ENCODE results near the gene CDKN3.

CDKN3 gene

DNA sequence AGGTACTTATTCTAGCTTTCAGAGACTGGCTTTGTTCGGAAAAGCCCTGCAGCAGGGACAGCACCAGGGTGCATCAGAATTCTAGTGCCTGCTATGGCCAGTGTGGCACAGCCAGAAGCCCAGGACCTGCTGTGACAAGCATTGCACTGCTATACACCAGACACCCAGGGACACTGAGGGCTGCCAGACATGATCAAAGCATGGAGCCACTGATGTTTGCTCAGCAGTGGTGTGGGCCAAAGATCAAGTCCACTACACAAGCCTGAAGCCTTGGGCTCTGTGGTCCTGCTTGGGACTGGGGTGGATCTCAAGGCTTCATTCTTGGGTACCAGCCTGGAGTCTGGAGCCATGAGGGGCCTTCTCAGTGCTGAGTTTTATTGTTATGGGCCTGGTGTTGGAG is 36.1 kb upstream of the CDKN3 start:
- DNase-seq (ENCODE audit: low read depth), result no peak
- TF ChIP-seq, protein P1, sequence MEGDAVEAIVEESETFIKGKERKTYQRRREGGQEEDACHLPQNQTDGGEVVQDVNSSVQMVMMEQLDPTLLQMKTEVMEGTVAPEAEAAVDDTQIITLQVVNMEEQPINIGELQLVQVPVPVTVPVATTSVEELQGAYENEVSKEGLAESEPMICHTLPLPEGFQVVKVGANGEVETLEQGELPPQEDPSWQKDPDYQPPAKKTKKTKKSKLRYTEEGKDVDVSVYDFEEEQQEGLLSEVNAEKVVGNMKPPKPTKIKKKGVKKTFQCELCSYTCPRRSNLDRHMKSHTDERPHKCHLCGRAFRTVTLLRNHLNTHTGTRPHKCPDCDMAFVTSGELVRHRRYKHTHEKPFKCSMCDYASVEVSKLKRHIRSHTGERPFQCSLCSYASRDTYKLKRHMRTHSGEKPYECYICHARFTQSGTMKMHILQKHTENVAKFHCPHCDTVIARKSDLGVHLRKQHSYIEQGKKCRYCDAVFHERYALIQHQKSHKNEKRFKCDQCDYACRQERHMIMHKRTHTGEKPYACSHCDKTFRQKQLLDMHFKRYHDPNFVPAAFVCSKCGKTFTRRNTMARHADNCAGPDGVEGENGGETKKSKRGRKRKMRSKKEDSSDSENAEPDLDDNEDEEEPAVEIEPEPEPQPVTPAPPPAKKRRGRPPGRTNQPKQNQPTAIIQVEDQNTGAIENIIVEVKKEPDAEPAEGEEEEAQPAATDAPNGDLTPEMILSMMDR (IDR thresholded peaks at IDR 0.05; ENCODE audit: control insufficient read depth, extremely low read depth, insufficient read depth), result no peak
- no peak overlapping the region for H3K4me3 ChIP-seq (ENCODE audit: low read depth, low read length)

DNA sequence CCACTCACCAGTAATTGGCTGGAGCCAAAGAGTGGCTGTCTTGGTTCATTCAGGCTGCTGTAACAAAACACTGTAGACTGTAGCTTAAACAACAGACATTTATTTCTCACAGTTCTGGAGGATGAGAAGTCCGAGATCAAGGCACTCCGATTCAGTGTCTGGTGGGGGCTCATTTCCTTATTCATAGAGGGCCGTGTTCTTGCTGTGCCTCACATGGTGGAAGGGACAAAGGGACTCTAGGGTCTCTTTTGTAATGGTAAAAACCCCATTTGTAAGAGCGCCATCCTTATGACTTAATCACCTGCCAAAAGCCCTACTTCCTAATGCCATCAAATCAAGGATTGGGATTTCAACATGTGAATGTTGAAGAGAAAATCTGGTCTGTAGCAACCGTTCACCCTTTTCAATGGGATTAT is 34.7 kb upstream of the CDKN3 start:
- H3K4me3 ChIP-seq (ENCODE audit: low read depth, low read length), result no peak overlapping the region

DNA sequence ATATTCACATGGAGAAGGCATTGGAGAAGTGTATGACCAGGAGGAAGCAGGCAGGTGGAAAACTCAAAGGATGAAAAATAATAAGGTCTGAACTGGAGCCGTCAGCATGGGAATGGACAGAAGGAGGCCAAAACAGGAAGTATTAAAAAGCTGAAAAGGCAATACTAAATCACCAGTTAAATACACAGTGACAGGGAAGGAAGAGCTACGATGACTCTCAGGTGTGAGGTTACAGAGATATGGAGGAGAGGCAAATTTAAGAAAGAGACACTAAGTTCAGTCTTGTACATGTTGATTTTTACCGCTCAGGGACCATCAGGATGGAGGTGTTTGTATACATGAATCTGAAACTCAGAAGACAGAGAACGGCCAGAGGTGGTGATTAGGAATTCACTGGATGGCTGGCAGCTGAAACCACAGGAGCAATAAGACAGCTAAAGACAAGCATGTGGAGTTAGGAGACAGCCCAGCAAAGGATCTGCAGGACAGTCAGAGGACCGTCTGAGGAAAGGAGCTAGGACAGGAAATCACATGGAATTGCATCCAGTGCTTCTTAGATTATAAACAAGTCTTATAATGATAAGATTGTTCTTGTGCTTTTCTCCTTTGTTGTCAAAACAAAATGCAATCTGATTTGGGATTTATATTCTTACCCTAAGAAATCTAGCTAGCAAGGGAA is 33.9 kb upstream of the CDKN3 start:
- DNase-seq (ENCODE audit: low read depth), result no peak
- H3K4me3 ChIP-seq (ENCODE audit: low read depth, low read length), result no peak overlapping the region
- TF ChIP-seq, protein P1 (IDR thresholded peaks at IDR 0.05; ENCODE audit: control insufficient read depth, extremely low read depth, insufficient read depth), result no peak

More for the DNA sequence above, 34.7 kb upstream of the CDKN3 start:
- TF ChIP-seq, protein P1 (IDR thresholded peaks at IDR 0.05; ENCODE audit: control insufficient read depth, extremely low read depth, insufficient read depth), result no peak
- DNase-seq (ENCODE audit: low read depth), result no peak

DNA sequence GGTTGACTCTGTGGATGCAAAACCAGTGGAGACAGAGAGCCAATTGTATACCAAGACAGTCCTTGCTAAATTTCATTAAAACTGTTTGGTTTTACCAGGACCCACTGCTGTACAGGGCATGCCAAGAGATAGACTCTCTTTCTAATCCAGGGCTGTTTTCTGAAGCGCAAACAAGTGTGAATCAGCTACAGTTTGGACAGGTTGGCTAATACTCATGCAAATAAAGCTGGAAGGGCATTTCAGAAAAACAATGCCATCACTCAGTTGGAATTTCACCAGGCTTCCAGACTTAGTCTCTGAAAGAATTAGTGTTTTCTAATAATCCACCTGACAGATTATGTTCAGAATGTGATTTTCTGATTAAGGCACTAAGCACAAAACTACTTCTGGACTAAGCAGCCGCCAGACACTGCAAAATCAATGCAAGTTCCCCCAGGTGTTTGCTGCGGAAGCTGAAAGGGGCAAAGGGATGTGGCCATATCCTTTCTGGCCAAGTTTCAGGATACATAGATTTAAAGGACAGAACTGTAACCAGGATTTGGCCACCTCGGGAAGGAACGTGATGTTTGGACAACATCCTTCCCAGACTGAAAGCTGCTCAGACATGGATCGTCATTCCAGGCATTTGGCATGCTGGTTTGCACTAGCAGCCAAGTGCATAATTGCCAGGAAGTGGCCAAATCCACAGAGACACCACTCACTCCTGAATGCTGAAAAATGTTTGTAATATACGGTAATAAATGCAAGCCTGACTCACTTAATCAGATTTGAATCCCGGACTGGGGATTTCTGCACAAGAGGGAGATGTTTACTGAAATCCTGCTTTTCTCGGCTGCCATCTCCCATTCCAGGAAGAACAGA is 32.0 kb upstream of the CDKN3 start:
- TF ChIP-seq, protein P1 (IDR thresholded peaks at IDR 0.05; ENCODE audit: control insufficient read depth, extremely low read depth, insufficient read depth), result no peak
- no peak overlapping the region for H3K4me3 ChIP-seq (ENCODE audit: low read depth, low read length)
- DNase-seq (ENCODE audit: low read depth), result no peak

DNA sequence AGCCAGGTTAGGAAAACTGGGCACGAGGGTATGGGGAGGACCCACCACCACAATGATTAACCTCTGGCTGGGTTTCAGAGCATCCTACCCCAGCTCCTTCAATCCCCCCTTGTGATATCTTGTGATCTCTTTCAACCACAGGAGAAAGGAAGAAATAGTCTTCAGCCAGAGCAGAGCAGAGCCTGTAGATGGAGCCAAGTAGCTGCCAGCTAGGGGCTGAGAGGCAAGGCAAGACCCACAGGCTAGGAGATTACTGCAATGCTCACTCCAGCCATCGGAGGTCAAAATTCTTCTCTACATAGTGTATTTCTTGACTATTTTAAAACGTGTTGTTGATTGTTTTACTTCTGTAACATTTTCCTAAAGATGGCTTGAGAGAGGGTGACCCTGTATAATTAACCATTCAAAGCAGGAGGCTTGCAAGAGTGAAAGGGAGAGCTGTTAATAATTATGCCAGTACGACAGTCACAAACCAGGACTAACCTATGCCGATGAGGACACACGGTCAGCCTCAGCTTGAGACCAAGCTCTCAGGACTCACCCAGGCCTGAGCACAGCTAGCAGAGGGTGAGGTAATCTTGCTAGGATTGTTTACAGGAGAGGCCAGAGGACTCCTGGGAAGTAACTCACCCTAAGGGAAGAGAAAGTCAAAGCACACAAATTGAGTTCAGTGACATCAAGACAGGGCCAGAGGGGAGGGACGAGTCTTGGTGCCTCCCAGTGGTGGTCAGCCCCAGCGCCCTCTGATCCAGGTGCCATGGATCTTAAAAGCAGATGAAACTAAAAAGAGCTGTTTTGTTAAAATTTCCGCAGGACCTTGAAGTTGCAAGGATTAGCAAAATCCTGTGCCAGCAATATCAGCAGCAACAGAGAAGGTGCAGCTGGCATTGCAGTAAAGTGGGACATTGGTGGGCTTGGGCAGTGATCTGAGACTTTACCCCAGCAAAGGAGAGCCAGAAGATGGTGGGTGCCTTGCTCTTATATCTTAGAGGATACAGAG is 29.8 kb upstream of the CDKN3 start:
- TF ChIP-seq, protein P1 (IDR thresholded peaks at IDR 0.05; ENCODE audit: control insufficient read depth, extremely low read depth, insufficient read depth), result peak; percentile 52
- H3K4me3 ChIP-seq (ENCODE audit: low read depth, low read length), result no peak overlapping the region
- DNase-seq (ENCODE audit: low read depth), result no peak

DNA sequence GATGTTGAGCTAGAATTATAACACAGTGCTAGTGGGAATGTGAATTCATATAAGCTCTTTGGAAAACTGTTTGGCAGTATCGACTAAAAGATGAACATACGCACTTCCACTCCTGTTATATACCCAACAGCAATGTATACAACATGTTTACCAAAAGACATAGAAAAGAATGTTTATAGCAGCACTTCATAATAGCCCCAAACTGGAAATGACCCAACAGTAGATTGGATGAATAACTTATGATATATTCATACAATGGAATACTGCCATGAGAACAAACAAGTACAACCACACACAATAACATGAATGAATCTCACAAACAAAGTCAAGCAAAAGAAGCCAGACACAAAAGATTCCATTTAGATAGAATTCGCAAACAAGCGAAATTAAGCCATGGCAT is 28.5 kb upstream of the CDKN3 start:
- no peak for DNase-seq (ENCODE audit: low read depth)
- TF ChIP-seq, protein P1 (IDR thresholded peaks at IDR 0.05; ENCODE audit: control insufficient read depth, extremely low read depth, insufficient read depth), result no peak
- H3K4me3 ChIP-seq (ENCODE audit: low read depth, low read length), result no peak overlapping the region

Data from LNCaP clone FGC (cell line).